ENCODE measurements around the gene PSRC1.
A peak's percentile ranks its signal among the peaks of the same experiment; 100 is the strongest.

- TF ChIP-seq CTCF (conservative IDR thresholded peaks at IDR 0.05; ENCODE audit: low read depth, low read length) (peak; percentile 69), EZH2 (IDR thresholded peaks at IDR 0.05; ENCODE audit: borderline replicate concordance, low read depth, low read length, poor library complexity, severe bottlenecking) (no peak)
Observed at GRCh38 chr1:109239409-109240068, 43.4 kb downstream of the PSRC1 start.
